Measurements from ENCODE around the gene PELI3. TPM values are rescaled to one million over a fixed set of nuclear protein-coding genes. Genes with fewer than 3 reads are reported as not detected.
"Not testable (repeated sequence)": the region's sequence is repeated elsewhere in the genome, so short reads cannot be mapped to it uniquely, and the experiment has no call there.

Gene PELI3
- total RNA-seq, 1 donor from 2014 or later = 10.0 TPM

- no peak overlapping the region for H3K27ac Mint-ChIP-seq (ENCODE audit: unreplicated experiment)
- no peak for DNase-seq (ENCODE audit: low spot score)
- no peaks in the 10 kb centered on the region for H3K27me3 Mint-ChIP-seq (ENCODE audit: low read depth)
- peak; percentile 95 for TF ChIP-seq CTCF (IDR thresholded peaks at IDR 0.05)
- H3K36me3 Mint-ChIP-seq (ENCODE audit: low read depth) = peaks cover 10% of the 10 kb centered on the region
- H3K9me3 Mint-ChIP-seq (ENCODE audit: low read depth) = no peaks in the 10 kb centered on the region
- no peak overlapping the region for H3K4me3 Mint-ChIP-seq (ENCODE audit: unreplicated experiment)
- peaks cover 3% of the 10 kb centered on the region for H3K4me1 Mint-ChIP-seq (ENCODE audit: low read depth)
Observed at GRCh38 chr11:66429983-66430602, 36.6 kb upstream of the PELI3 start.

- DNase-seq (ENCODE audit: low spot score); H3K27me3 Mint-ChIP-seq (ENCODE audit: low read depth); H3K4me3 Mint-ChIP-seq (ENCODE audit: unreplicated experiment); H3K9me3 Mint-ChIP-seq (ENCODE audit: low read depth); H3K27ac Mint-ChIP-seq (ENCODE audit: unreplicated experiment); H3K4me1 Mint-ChIP-seq (ENCODE audit: low read depth): not testable (repeated sequence)
- H3K36me3 Mint-ChIP-seq (ENCODE audit: low read depth) = peaks cover 16% of the 10 kb centered on the region
Observed at GRCh38 chr11:66431287-66431686, 35.4 kb upstream of the PELI3 start.

GRCh38 chr11:66431871-66432329 lies 34.8 kb upstream of the PELI3 start:
- not testable (repeated sequence) for H3K4me3 Mint-ChIP-seq (ENCODE audit: unreplicated experiment); H3K27me3 Mint-ChIP-seq (ENCODE audit: low read depth); H3K27ac Mint-ChIP-seq (ENCODE audit: unreplicated experiment); H3K9me3 Mint-ChIP-seq (ENCODE audit: low read depth); H3K4me1 Mint-ChIP-seq (ENCODE audit: low read depth); DNase-seq (ENCODE audit: low spot score)
- H3K36me3 Mint-ChIP-seq (ENCODE audit: low read depth) = peaks cover 16% of the 10 kb centered on the region

GRCh38 chr11:66432597-66432996 lies 34.1 kb upstream of the PELI3 start:
- Mint-ChIP-seq H3K9me3 (ENCODE audit: low read depth) (no peaks in the 10 kb centered on the region), H3K27me3 (ENCODE audit: low read depth) (no peaks in the 10 kb centered on the region), H3K4me1 (ENCODE audit: low read depth) (peaks cover 3% of the 10 kb centered on the region), H3K36me3 (ENCODE audit: low read depth) (peaks cover 16% of the 10 kb centered on the region), H3K4me3 (ENCODE audit: unreplicated experiment) (no peak overlapping the region), H3K27ac (ENCODE audit: unreplicated experiment) (no peak overlapping the region)
- TF ChIP-seq CTCF (IDR thresholded peaks at IDR 0.05) = no peak
- no peak for DNase-seq (ENCODE audit: low spot score)

GRCh38 chr11:66437979-66438503 lies 28.7 kb upstream of the PELI3 start:
- peaks cover 3% of the 10 kb centered on the region for H3K27me3 Mint-ChIP-seq (ENCODE audit: low read depth)
- no peak for DNase-seq (ENCODE audit: low spot score)
- H3K36me3 Mint-ChIP-seq (ENCODE audit: low read depth) = peaks cover 13% of the 10 kb centered on the region
- no peaks in the 10 kb centered on the region for H3K9me3 Mint-ChIP-seq (ENCODE audit: low read depth)
- H3K4me1 Mint-ChIP-seq (ENCODE audit: low read depth) = peaks cover 7% of the 10 kb centered on the region
- peak overlapping the region; percentile 97 for H3K27ac Mint-ChIP-seq (ENCODE audit: unreplicated experiment)
- H3K4me3 Mint-ChIP-seq (ENCODE audit: unreplicated experiment) = peak overlapping the region; percentile 87
- TF ChIP-seq CTCF (IDR thresholded peaks at IDR 0.05) = no peak

- H3K36me3 Mint-ChIP-seq (ENCODE audit: low read depth) = peaks cover 13% of the 10 kb centered on the region
Observed at GRCh38 chr11:66438504-66439466, 27.9 kb upstream of the PELI3 start, which contains the start of gene MRPL11. Gene MRPL11, minus strand, starts transcription at chr11:66438848. Its CDS starts 94 bp downstream, at chr11:66438754.

GRCh38 chr11:66440101-66440939 lies 26.4 kb upstream of the PELI3 start:
- not testable (repeated sequence) for H3K4me1 Mint-ChIP-seq (ENCODE audit: low read depth); H3K9me3 Mint-ChIP-seq (ENCODE audit: low read depth); DNase-seq (ENCODE audit: low spot score); H3K4me3 Mint-ChIP-seq (ENCODE audit: unreplicated experiment); H3K27ac Mint-ChIP-seq (ENCODE audit: unreplicated experiment); H3K27me3 Mint-ChIP-seq (ENCODE audit: low read depth); H3K36me3 Mint-ChIP-seq (ENCODE audit: low read depth)

More at GRCh38 chr11:66438504-66439466, 27.9 kb upstream of the PELI3 start, which contains the start of gene MRPL11:
- DNase-seq (ENCODE audit: low spot score) = no peak
- H3K4me1 Mint-ChIP-seq (ENCODE audit: low read depth) = peaks cover 7% of the 10 kb centered on the region
- TF ChIP-seq CTCF (IDR thresholded peaks at IDR 0.05) = peak; percentile 84
- peaks cover 3% of the 10 kb centered on the region for H3K27me3 Mint-ChIP-seq (ENCODE audit: low read depth)
- peak within 1 kb of the TSS; percentile 97 for H3K27ac Mint-ChIP-seq (ENCODE audit: unreplicated experiment)
- peaks cover 5% of the 10 kb centered on the region for H3K9me3 Mint-ChIP-seq (ENCODE audit: low read depth)
- peak within 1 kb of the TSS; percentile 87 for H3K4me3 Mint-ChIP-seq (ENCODE audit: unreplicated experiment)

GRCh38 chr11:66440940-66441282 lies 25.8 kb upstream of the PELI3 start:
- H3K4me1 Mint-ChIP-seq (ENCODE audit: low read depth); DNase-seq (ENCODE audit: low spot score); H3K27ac Mint-ChIP-seq (ENCODE audit: unreplicated experiment); H3K9me3 Mint-ChIP-seq (ENCODE audit: low read depth); H3K4me3 Mint-ChIP-seq (ENCODE audit: unreplicated experiment); H3K36me3 Mint-ChIP-seq (ENCODE audit: low read depth); H3K27me3 Mint-ChIP-seq (ENCODE audit: low read depth): not testable (repeated sequence)

All from chondrocyte (in vitro differentiated cells).